MCF 10A (cell line): ENCODE measurements around the gene USH2A. TPM values are rescaled to one million over a fixed set of nuclear protein-coding genes. Genes with fewer than 3 reads are reported as not detected.
"Not testable (repeated sequence)": the region's sequence is repeated elsewhere in the genome, so short reads cannot be mapped to it uniquely, and the experiment has no call there.

Experiments
- BruUV-seq: library from RNA; stranded (reverse); fragments of 400-500 nt; replicated peaks from 2 replicates; lab custom pipeline; 2021; lab: Mats Ljungman, UMichigan
- CTCF ChIA-PET: fragments of 300-600 bp; sonication (Branson Sonifier 250); formaldehyde crosslinking; extraction: SDS; loops from one replicate; lab custom pipeline; 2021; ENCODE audit warnings: antibody characterized with exemption, inconsistent platforms; lab: Yijun Ruan, JAX
- POLR2A ChIA-PET: fragments of 300-600, 350-650 bp; sonication (Branson Sonifier 250); formaldehyde crosslinking; extraction: SDS; loops from one replicate; lab custom pipeline; 2020; ENCODE audit warnings: antibody characterized with exemption, inconsistent platforms; lab: Yijun Ruan, JAX
- DNase-seq: peaks from one replicate; pipeline ENCODE4 v3.0.0-alpha.2; 2018; ENCODE audit not compliant: unreplicated experiment
- H3K27ac Mint-ChIP-seq: one replicate; pipeline ENCODE4 v1.8.0; 2022; ENCODE audit warnings: mild to moderate bottlenecking, low read depth, mixed read lengths; ENCODE audit not compliant: unreplicated experiment
- H3K27me3 Mint-ChIP-seq: one replicate; pipeline ENCODE4 v1.8.0; 2022; ENCODE audit warnings: mixed read lengths; ENCODE audit not compliant: insufficient read depth, unreplicated experiment
- H3K36me3 Mint-ChIP-seq: one replicate; pipeline ENCODE4 v1.8.0; 2022; ENCODE audit warnings: mild to moderate bottlenecking, moderate library complexity, mixed read lengths; ENCODE audit not compliant: insufficient read depth, unreplicated experiment
- H3K4me1 Mint-ChIP-seq: one replicate; pipeline ENCODE4 v1.8.0; 2022; ENCODE audit warnings: mixed read lengths; ENCODE audit not compliant: insufficient read depth, unreplicated experiment
- H3K4me3 Mint-ChIP-seq: one replicate; pipeline ENCODE4 v1.8.0; 2022; ENCODE audit warnings: mild to moderate bottlenecking, moderate library complexity, mixed read lengths; ENCODE audit not compliant: unreplicated experiment
- H3K9me3 Mint-ChIP-seq: one replicate; pipeline ENCODE4 v1.8.0; 2022; ENCODE audit warnings: mixed read lengths; ENCODE audit not compliant: unreplicated experiment
- CTCF ChIP-seq: fragments of 200-600 bp; IDR thresholded peaks from one replicate; pipeline ENCODE4 v1.8.0; 2022; ENCODE audit warnings: antibody characterized with exemption, mild to moderate bottlenecking; ENCODE audit not compliant: unreplicated experiment
- intact Hi-C: fragments of 100-400 bp; cut with micrococcal nuclease; formaldehyde crosslinking; loops from 2 replicates; pipeline ENCODE4 v1.14.1; 2022
- total RNA-seq: library from RNA; stranded (reverse); gene quantifications from 2 replicates; pipeline ENCODE4 v1.2.3, GENCODE V29; 2022

The USH2A gene
- total RNA-seq, 1 experiment from 2014 or later = not detected

GRCh38 chr1:216169351-216169750 lies 253.9 kb downstream of the USH2A start:
- CTCF ChIA-PET = no interaction called here
- no peak overlapping the region for H3K27ac Mint-ChIP-seq

DNA sequence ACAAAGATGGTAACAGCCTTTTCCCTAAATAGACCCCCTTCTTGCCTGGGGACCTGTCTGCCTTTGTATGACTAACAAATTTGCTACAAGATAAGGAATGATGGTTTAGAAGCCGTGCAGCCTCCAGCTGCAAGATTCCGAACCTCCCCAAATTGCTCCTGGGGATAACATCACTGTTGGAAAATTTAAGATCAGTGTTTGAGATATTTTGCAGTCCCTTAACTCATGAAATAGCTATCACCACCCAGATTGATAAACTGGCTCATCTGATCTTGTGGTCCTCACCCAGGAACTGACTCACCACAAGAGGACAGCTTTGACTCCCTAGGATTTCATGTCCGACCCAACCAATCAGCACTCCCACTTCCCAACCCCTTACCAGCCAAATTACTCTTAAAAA lies 254.7 kb downstream of the USH2A start:
- intact Hi-C loops = no loop called here
- Mint-ChIP-seq H3K27me3 (peaks cover 81% of the 10 kb centered on the region), H3K4me3 (no peak overlapping the region), H3K27ac (no peak overlapping the region), H3K36me3 (no peaks in the 10 kb centered on the region), H3K9me3 (no peaks in the 10 kb centered on the region), H3K4me1 (no peaks in the 10 kb centered on the region)
- no peak for TF ChIP-seq CTCF
- ChIA-PET CTCF (interaction anchor here (0.6 to 0.7 kb wide), 3 partner anchors 24 to 350 kb away, joined by 3 read pairs; no protein-coding TSS in a partner anchor), POLR2A (no interaction called here)
- DNase-seq = no peak
- no TSS peak for BruUV-seq

More at GRCh38 chr1:216169351-216169750, 253.9 kb downstream of the USH2A start:
- Mint-ChIP-seq H3K36me3 (no peaks in the 10 kb centered on the region), H3K27me3 (peaks cover 81% of the 10 kb centered on the region), H3K4me3 (no peak overlapping the region), H3K9me3 (no peaks in the 10 kb centered on the region), H3K4me1 (no peaks in the 10 kb centered on the region)
- no peak for DNase-seq
- TF ChIP-seq CTCF = no peak
- POLR2A ChIA-PET = no interaction called here
- BruUV-seq = no TSS peak
- intact Hi-C loops = no loop called here

- DNase-seq = no peak
- no peaks in the 10 kb centered on the region for H3K9me3 Mint-ChIP-seq
- no TSS peak for BruUV-seq
- intact Hi-C loops = no loop called here
- no peak overlapping the region for H3K4me3 Mint-ChIP-seq
- no peaks in the 10 kb centered on the region for H3K4me1 Mint-ChIP-seq
- H3K36me3 Mint-ChIP-seq = no peaks in the 10 kb centered on the region
- ChIA-PET POLR2A (no interaction called here), CTCF (interaction anchor here (2.1 kb wide), 1 partner anchor 67 kb away, joined by 7 read pairs; no protein-coding TSS in a partner anchor)
- no peak overlapping the region for H3K27ac Mint-ChIP-seq
- peaks cover 85% of the 10 kb centered on the region for H3K27me3 Mint-ChIP-seq
- no peak for TF ChIP-seq CTCF
Observed at GRCh38 chr1:216154063-216154462, 269.2 kb downstream of the USH2A start.

DNA sequence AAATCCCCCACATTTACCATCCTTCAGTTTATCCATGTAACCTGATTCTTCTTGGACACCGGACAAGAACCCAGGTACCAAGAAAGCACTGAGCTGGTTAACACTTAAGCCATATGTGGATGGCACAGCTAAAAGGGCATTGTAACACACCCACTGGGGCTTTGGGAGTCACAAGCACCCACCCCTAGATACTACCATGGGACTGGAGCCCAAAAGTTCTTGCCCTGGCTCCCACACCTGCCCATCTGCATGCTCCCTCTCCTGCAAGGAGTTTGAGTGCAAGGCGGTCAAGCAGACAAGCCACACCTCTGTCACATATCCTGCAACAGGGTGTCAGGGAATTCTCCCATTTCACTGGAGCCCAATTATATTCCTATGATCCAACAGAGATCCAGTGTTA lies 270.1 kb downstream of the USH2A start:
- peaks cover 85% of the 10 kb centered on the region for H3K27me3 Mint-ChIP-seq
- ChIA-PET POLR2A (no interaction called here), CTCF (no interaction called here)
- no peak overlapping the region for H3K27ac Mint-ChIP-seq
- H3K4me3 Mint-ChIP-seq = no peak overlapping the region
- H3K9me3 Mint-ChIP-seq = no peaks in the 10 kb centered on the region
- TF ChIP-seq CTCF = no peak
- DNase-seq = no peak
- intact Hi-C loops = no loop called here
- H3K4me1 Mint-ChIP-seq = no peaks in the 10 kb centered on the region
- BruUV-seq = no TSS peak
- no peaks in the 10 kb centered on the region for H3K36me3 Mint-ChIP-seq

GRCh38 chr1:216145451-216146018 lies 277.7 kb downstream of the USH2A start:
- H3K27ac Mint-ChIP-seq, BruUV-seq, H3K36me3 Mint-ChIP-seq, H3K9me3 Mint-ChIP-seq, H3K4me3 Mint-ChIP-seq, intact Hi-C loops, H3K4me1 Mint-ChIP-seq, DNase-seq: not testable (repeated sequence)
- peaks cover 94% of the 10 kb centered on the region for H3K27me3 Mint-ChIP-seq
- POLR2A ChIA-PET = interaction anchor here (0.7 kb wide), 1 partner anchor 35 kb away, joined by 3 read pairs; no protein-coding TSS in a partner anchor
- CTCF ChIA-PET = interaction anchor here (1.3 kb wide), 1 partner anchor 76 kb away, joined by 4 read pairs; no protein-coding TSS in a partner anchor
